Ishikawa (cell line): ENCODE results near the gene CHD8.

ENCODE experiments used
- CEBPB ChIP-seq: IDR thresholded peaks from 2 replicates; pipeline ENCODE4 v1.6.1; 2012
- CREB1 ChIP-seq: IDR thresholded peaks from 2 replicates; pipeline ENCODE4 v1.6.1; 2012; ENCODE audit warnings: low read depth
- EGR1 ChIP-seq: IDR thresholded peaks from 2 replicates; pipeline ENCODE4 v1.6.1; 2012
- EP300 ChIP-seq: IDR thresholded peaks from 2 replicates; pipeline ENCODE4 v1.6.1; 2012; ENCODE audit warnings: borderline replicate concordance
- FOXM1 ChIP-seq: IDR thresholded peaks from 2 replicates; pipeline ENCODE4 v1.6.1; 2012; ENCODE audit warnings: low read depth, borderline replicate concordance
- MAX ChIP-seq: IDR thresholded peaks from 2 replicates; pipeline ENCODE4 v1.6.1; 2012
- NFIC ChIP-seq: IDR thresholded peaks from 2 replicates; pipeline ENCODE4 v1.6.1; 2012
- RAD21 ChIP-seq: IDR thresholded peaks from 2 replicates; pipeline ENCODE4 v1.6.1; 2012; ENCODE audit warnings: low read depth
- REST ChIP-seq: IDR thresholded peaks from 2 replicates; pipeline ENCODE4 v1.6.1; 2012; ENCODE audit warnings: low read depth, mild to moderate bottlenecking
- TAF1 ChIP-seq: IDR thresholded peaks from 2 replicates; pipeline ENCODE4 v1.6.1; 2012; ENCODE audit warnings: low read depth, mild to moderate bottlenecking
- TCF12 ChIP-seq: IDR thresholded peaks from 2 replicates; pipeline ENCODE4 v1.6.1; 2012; ENCODE audit warnings: low read depth
- TEAD4 ChIP-seq: IDR thresholded peaks from 2 replicates; pipeline ENCODE4 v1.6.1; 2012
- USF1 ChIP-seq: IDR thresholded peaks from 2 replicates; pipeline ENCODE4 v1.6.1; 2012
- YY1 ChIP-seq: IDR thresholded peaks from 2 replicates; pipeline ENCODE4 v1.6.1; 2012; ENCODE audit warnings: low read depth
- ZBTB7A ChIP-seq: IDR thresholded peaks from 2 replicates; pipeline ENCODE4 v1.6.1; 2012; ENCODE audit warnings: low read depth

CHD8 gene

GRCh38 chr14:21455912-21456667 is at the start of gene CHD8:
TSS of gene CHD8 (minus strand) at chr14:21456123. CDS start at chr14:21431643, 24,480 bp downstream.
- TF ChIP-seq REST = no peak
- TF ChIP-seq TAF1 = peak; percentile 87
- peak; percentile 56 for TF ChIP-seq MAX
- no peak; the same call in 1 of the 2 replicates for TF ChIP-seq TCF12
- TF ChIP-seq EP300 = 0 out of 2 replicates have a peak, but pooled peaks have one; percentile 15
- no peak for TF ChIP-seq CEBPB
- no peak for TF ChIP-seq NFIC
- TF ChIP-seq ZBTB7A = 0 out of 2 replicates have a peak, but pooled peaks have one; percentile 38
- TF ChIP-seq FOXM1 = no peak
- TF ChIP-seq CREB1 = 0 out of 2 replicates have a peak, but pooled peaks have one; percentile 29
- peak; percentile 91 for TF ChIP-seq YY1
- TF ChIP-seq USF1 = no peak
- TF ChIP-seq TEAD4 = peak; percentile 39; the same call in 1 of the 2 replicates
- peak; percentile 49 for TF ChIP-seq RAD21

- TF ChIP-seq USF1 (no peak), REST (no peak), YY1 (no peak), NFIC (no peak), RAD21 (no peak), TEAD4 (no peak), ZBTB7A (no peak), TAF1 (no peak), TCF12 (no peak), EGR1 (no peak)
These were observed 49.2 kb upstream of the CHD8 start for GRCh38 chr14:21505012-21505553.

- TF ChIP-seq EP300 (no peak), RAD21 (no peak), MAX (no peak), FOXM1 (no peak), ZBTB7A (no peak)
These were observed 47.5 kb upstream of the CHD8 start for GRCh38 chr14:21503376-21503775.

GRCh38 chr14:21501568-21501967 is 45.6 kb upstream of the CHD8 start:
- TF ChIP-seq CREB1 (no peak), REST (no peak), NFIC (no peak), TEAD4 (no peak), MAX (no peak), CEBPB (no peak), USF1 (no peak), RAD21 (no peak), ZBTB7A (no peak), TAF1 (no peak), FOXM1 (no peak), YY1 (no peak), TCF12 (no peak), EP300 (no peak), EGR1 (no peak)
